SIG-M5 treated with dmso at 0.1 percent for 504 hours (cell line): ENCODE data around the gene DAPK2.
A peak's percentile ranks its signal among the peaks of the same experiment; 100 is the strongest.
"Not testable (repeated sequence)": the region's sequence is repeated elsewhere in the genome, so short reads cannot be mapped to it uniquely, and the experiment has no call there.

Source experiments
- DNase-seq: peaks from one replicate; lab custom pipeline; 2025; ENCODE audit not compliant: unreplicated experiment; lab: John Stamatoyannopoulos, UW

The DAPK2 gene

GRCh38 chr15:63918317-63918672 lies 128.0 kb downstream of the DAPK2 start:
- DNase-seq: no peak

GRCh38 chr15:63917588-63918316 lies 128.5 kb downstream of the DAPK2 start:
- DNase-seq: no peak

- no peak for DNase-seq
Observed at GRCh38 chr15:63915873-63916771, 130.2 kb downstream of the DAPK2 start.

GRCh38 chr15:63915209-63915872 lies 130.9 kb downstream of the DAPK2 start:
- DNase-seq: no peak

- DNase-seq: no peak
Observed at GRCh38 chr15:63913786-63914315, 132.4 kb downstream of the DAPK2 start.

GRCh38 chr15:63913336-63913735 lies 132.9 kb downstream of the DAPK2 start:
- DNase-seq: no peak

- DNase-seq: no peak
Observed at GRCh38 chr15:63912061-63912615, 134.1 kb downstream of the DAPK2 start.

GRCh38 chr15:63911160-63911559 lies 135.1 kb downstream of the DAPK2 start:
- DNase-seq: no peak

GRCh38 chr15:63909819-63910437 lies 136.4 kb downstream of the DAPK2 start:
- no peak for DNase-seq

- DNase-seq: no peak
Observed at GRCh38 chr15:63908991-63909390, 137.3 kb downstream of the DAPK2 start.

GRCh38 chr15:63908281-63908680 lies 138.0 kb downstream of the DAPK2 start:
- DNase-seq: no peak

GRCh38 chr15:63907521-63907920 lies 138.8 kb downstream of the DAPK2 start:
- no peak for DNase-seq

- DNase-seq: no peak
Observed at GRCh38 chr15:63906266-63906584, 140.1 kb downstream of the DAPK2 start.

- DNase-seq: peak; percentile 32
Observed at GRCh38 chr15:63905558-63906265, 140.6 kb downstream of the DAPK2 start.

- no peak for DNase-seq
Observed at GRCh38 chr15:63905131-63905530, 141.2 kb downstream of the DAPK2 start.

- DNase-seq: no peak
Observed at GRCh38 chr15:63904042-63904441, 142.2 kb downstream of the DAPK2 start.

GRCh38 chr15:63902671-63903035 lies 143.6 kb downstream of the DAPK2 start:
- DNase-seq: no peak

- DNase-seq: no peak
Observed at GRCh38 chr15:63901912-63902670, 144.2 kb downstream of the DAPK2 start.

GRCh38 chr15:63900306-63900705 lies 146.0 kb downstream of the DAPK2 start:
- DNase-seq: no peak

GRCh38 chr15:63899606-63900005 lies 146.7 kb downstream of the DAPK2 start:
- DNase-seq: not testable (repeated sequence)
